Chondrocyte (in vitro differentiated cells): ENCODE measurements around the gene FREM1. TPM values are rescaled to one million over a fixed set of nuclear protein-coding genes. Genes with fewer than 3 reads are reported as not detected.

Source experiments
- DNase-seq: peaks from one replicate; pipeline ENCODE4 v3.0.0; 2021; ENCODE audit warnings: mixed read lengths, low spot score
- H3K27ac Mint-ChIP-seq: one replicate; pipeline ENCODE4 v1.8.0; 2021; ENCODE audit warnings: mild to moderate bottlenecking, moderate library complexity, mixed read lengths; ENCODE audit not compliant: unreplicated experiment
- H3K27me3 Mint-ChIP-seq: 2 replicates; pipeline ENCODE4 v1.8.0; 2021; ENCODE audit warnings: low read depth, mixed read lengths
- H3K36me3 Mint-ChIP-seq: 2 replicates; pipeline ENCODE4 v1.8.0; 2021; ENCODE audit warnings: low read depth, mixed read lengths
- H3K4me1 Mint-ChIP-seq: 2 replicates; pipeline ENCODE4 v1.8.0; 2021; ENCODE audit warnings: low read depth, mild to moderate bottlenecking, mixed read lengths
- H3K4me3 Mint-ChIP-seq: one replicate; pipeline ENCODE4 v1.8.0; 2021; ENCODE audit warnings: mild to moderate bottlenecking, moderate library complexity, mixed read lengths; ENCODE audit not compliant: unreplicated experiment
- H3K9me3 Mint-ChIP-seq: 2 replicates; pipeline ENCODE4 v1.8.0; 2021; ENCODE audit warnings: low read depth, mixed read lengths
- CTCF ChIP-seq: fragments of 200-600 bp; sonication (generic); IDR thresholded peaks from 2 replicates; pipeline ENCODE4 v1.5.0; 2021; ENCODE audit warnings: antibody characterized with exemption, mild to moderate bottlenecking, moderate library complexity
- total RNA-seq: library from RNA; stranded (reverse); gene quantifications from 3 replicates; pipeline ENCODE4 v1.2.1, GENCODE V29; 2021

FREM1 gene
- total RNA-seq, 1 donor from 2014 or later = 2.2 TPM

GRCh38 chr9:14907360-14907685, 2.9 kb downstream of the FREM1 start:
- no peak for DNase-seq
- Mint-ChIP-seq H3K36me3 (no peaks in the 10 kb centered on the region), H3K4me3 (no peak overlapping the region), H3K27me3 (no peaks in the 10 kb centered on the region), H3K27ac (no peak overlapping the region), H3K4me1 (peaks cover 18% of the 10 kb centered on the region), H3K9me3 (no peaks in the 10 kb centered on the region)
- TF ChIP-seq CTCF = no peak

- TF ChIP-seq CTCF = no peak
- H3K27me3 Mint-ChIP-seq = no peaks in the 10 kb centered on the region
- peaks cover 18% of the 10 kb centered on the region for H3K4me1 Mint-ChIP-seq
- H3K4me3 Mint-ChIP-seq = no peak overlapping the region
- H3K36me3 Mint-ChIP-seq = no peaks in the 10 kb centered on the region
- DNase-seq = no peak
- no peak overlapping the region for H3K27ac Mint-ChIP-seq
- H3K9me3 Mint-ChIP-seq = no peaks in the 10 kb centered on the region
These were observed 3.4 kb downstream of the FREM1 start for GRCh38 chr9:14906644-14907359.

GRCh38 chr9:14906000-14906399, 4.2 kb downstream of the FREM1 start:
- Mint-ChIP-seq H3K4me1 (peaks cover 18% of the 10 kb centered on the region), H3K27me3 (no peaks in the 10 kb centered on the region), H3K36me3 (no peaks in the 10 kb centered on the region), H3K27ac (no peak overlapping the region), H3K9me3 (no peaks in the 10 kb centered on the region), H3K4me3 (no peak overlapping the region)
- no peak for DNase-seq
- no peak for TF ChIP-seq CTCF

GRCh38 chr9:14903040-14903439, 7.2 kb downstream of the FREM1 start:
- peaks cover 15% of the 10 kb centered on the region for H3K4me1 Mint-ChIP-seq
- H3K27ac Mint-ChIP-seq = no peak overlapping the region
- TF ChIP-seq CTCF = no peak
- no peaks in the 10 kb centered on the region for H3K9me3 Mint-ChIP-seq
- H3K27me3 Mint-ChIP-seq = no peaks in the 10 kb centered on the region
- no peaks in the 10 kb centered on the region for H3K36me3 Mint-ChIP-seq
- no peak for DNase-seq
- no peak overlapping the region for H3K4me3 Mint-ChIP-seq

- Mint-ChIP-seq H3K36me3 (no peaks in the 10 kb centered on the region), H3K27ac (no peak overlapping the region), H3K27me3 (no peaks in the 10 kb centered on the region), H3K4me1 (peaks cover 11% of the 10 kb centered on the region), H3K9me3 (no peaks in the 10 kb centered on the region), H3K4me3 (no peak overlapping the region)
- no peak for TF ChIP-seq CTCF
- no peak for DNase-seq
These were observed 7.7 kb downstream of the FREM1 start for GRCh38 chr9:14902561-14902960.
